GM18508 (cell line): Measurements from ENCODE around the gene GPR137B.
"Not testable (repeated sequence)": the region's sequence is repeated elsewhere in the genome, so short reads cannot be mapped to it uniquely, and the experiment has no call there.

Source experiments
- ATAC-seq: cut with Tn5 transposase; IDR thresholded peaks from one replicate; pipeline ENCODE4 v1.9.1; 2021; ENCODE audit warnings: moderate number of reproducible peaks; ENCODE audit not compliant: insufficient read depth, unreplicated experiment

Gene GPR137B

GRCh38 chr1:236156512-236157208, 14.3 kb downstream of the GPR137B start:
- ATAC-seq, result peak; percentile 76

GRCh38 chr1:236158072-236158471, 15.7 kb downstream of the GPR137B start:
- not testable (repeated sequence) for ATAC-seq

GRCh38 chr1:236158719-236159118, 16.4 kb downstream of the GPR137B start:
- ATAC-seq, result no peak

GRCh38 chr1:236159704-236160539, 17.6 kb downstream of the GPR137B start:
- peak; percentile 29 for ATAC-seq

- no peak for ATAC-seq
Observed at GRCh38 chr1:236160540-236161127, 18.3 kb downstream of the GPR137B start.

GRCh38 chr1:236161230-236161629, 18.9 kb downstream of the GPR137B start:
- ATAC-seq, result no peak

- not testable (repeated sequence) for ATAC-seq
Observed at GRCh38 chr1:236161755-236162154, 19.4 kb downstream of the GPR137B start.

GRCh38 chr1:236163463-236164153, 21.3 kb downstream of the GPR137B start:
- no peak for ATAC-seq

GRCh38 chr1:236164273-236164672, 21.9 kb downstream of the GPR137B start:
- no peak for ATAC-seq

- no peak for ATAC-seq
Observed at GRCh38 chr1:236165238-236165981, 23.1 kb downstream of the GPR137B start.

GRCh38 chr1:236166041-236166440, 23.7 kb downstream of the GPR137B start:
- no peak for ATAC-seq

- no peak for ATAC-seq
Observed at GRCh38 chr1:236167154-236167553, 24.8 kb downstream of the GPR137B start.

- no peak for ATAC-seq
Observed at GRCh38 chr1:236167578-236167977, 25.2 kb downstream of the GPR137B start.

- no peak for ATAC-seq
Observed at GRCh38 chr1:236168716-236169429, 26.5 kb downstream of the GPR137B start.

GRCh38 chr1:236172041-236172579, 29.8 kb downstream of the GPR137B start:
- ATAC-seq, result no peak

- no peak for ATAC-seq
Observed at GRCh38 chr1:236173174-236173767, 30.9 kb downstream of the GPR137B start.

GRCh38 chr1:236175642-236176336, 33.5 kb downstream of the GPR137B start:
- ATAC-seq, result peak; percentile 74
